ENCODE measurements around the gene ARCN1.

The ARCN1 gene

DNA sequence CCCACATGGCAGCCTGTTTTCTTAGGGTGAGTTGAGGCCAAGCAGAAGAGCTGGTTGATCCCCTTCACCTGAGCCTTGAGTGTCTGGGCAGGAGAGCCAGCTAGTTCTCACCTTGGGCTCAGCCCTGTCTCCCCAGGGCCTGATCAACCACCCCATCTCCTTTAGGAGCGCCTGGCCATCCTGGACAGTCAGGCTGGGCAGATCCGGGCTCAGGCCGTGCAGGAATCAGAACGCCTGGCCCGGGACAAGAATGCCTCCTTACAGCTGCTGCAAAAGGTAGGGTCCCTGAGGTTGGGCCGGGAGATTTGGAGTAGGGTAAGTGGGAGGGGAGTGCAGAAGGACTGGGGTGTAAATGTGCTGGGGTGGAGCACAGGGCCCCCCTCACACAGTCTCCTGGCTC lies 66.5 kb downstream of the ARCN1 start:
- no peak for DNase-seq (ENCODE audit: low read depth in 2 of 2)

DNA sequence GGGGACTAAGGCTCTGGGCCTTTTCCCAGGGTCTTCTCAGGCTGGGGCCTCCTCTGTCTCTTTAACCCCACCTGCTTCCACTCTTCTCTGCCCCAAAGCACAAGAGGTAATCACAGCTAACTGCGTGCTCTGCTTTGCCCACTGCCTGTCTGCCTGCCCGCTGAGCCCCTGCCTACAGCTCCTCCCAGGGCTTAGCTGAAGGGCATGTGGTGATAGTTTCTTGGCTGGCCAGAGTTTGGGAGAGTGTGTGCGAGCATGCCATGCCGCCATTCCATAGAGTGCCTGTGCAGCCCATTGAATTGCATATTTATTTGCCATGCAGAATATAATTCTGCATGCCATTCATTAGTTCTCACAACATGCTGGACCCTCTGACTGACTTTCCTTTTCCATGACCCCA lies 67.7 kb downstream of the ARCN1 start:
- DNase-seq (ENCODE audit: low read depth in 2 of 2), result no peak

DNA sequence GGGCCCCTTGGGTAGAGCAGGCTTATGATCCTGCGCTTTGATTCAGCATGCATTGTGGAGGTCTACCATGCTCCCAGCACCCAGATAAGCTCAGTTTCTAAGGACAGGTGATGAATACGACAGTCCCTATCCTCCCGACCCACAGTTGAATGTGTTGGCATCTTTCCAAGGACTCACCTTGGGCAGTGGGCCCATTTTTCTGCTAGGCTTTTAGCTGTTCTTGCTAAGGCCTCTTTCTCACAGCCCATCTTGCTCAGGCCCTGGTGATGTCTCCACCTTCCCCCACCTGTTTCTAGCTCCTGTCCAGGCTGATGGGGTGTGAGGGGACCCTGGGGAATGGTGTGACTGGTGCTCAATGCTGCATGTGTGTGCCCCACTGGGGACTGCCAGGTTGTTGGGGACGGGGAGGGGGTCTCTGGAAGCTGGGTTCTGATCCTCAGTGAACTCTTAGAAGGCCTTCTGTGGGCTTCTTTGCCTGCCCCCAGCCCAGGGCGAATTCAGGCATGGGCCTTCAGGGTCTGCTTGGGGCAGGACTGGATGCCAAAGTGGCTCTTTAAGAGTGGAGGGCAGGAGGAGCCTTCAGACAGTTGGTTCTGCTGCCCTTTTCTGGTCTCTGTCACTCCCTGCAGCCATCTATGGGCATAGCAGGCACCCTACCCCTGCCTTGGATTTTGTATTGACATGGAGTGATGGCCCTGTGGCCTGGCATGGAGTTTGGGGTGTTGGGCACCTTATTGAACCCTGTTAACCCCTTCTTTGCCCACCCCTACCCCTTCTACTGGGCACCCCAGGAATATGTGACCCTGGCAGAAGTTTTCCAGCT lies 68.3 kb downstream of the ARCN1 start:
- no peak for DNase-seq (ENCODE audit: low read depth in 2 of 2)

DNA sequence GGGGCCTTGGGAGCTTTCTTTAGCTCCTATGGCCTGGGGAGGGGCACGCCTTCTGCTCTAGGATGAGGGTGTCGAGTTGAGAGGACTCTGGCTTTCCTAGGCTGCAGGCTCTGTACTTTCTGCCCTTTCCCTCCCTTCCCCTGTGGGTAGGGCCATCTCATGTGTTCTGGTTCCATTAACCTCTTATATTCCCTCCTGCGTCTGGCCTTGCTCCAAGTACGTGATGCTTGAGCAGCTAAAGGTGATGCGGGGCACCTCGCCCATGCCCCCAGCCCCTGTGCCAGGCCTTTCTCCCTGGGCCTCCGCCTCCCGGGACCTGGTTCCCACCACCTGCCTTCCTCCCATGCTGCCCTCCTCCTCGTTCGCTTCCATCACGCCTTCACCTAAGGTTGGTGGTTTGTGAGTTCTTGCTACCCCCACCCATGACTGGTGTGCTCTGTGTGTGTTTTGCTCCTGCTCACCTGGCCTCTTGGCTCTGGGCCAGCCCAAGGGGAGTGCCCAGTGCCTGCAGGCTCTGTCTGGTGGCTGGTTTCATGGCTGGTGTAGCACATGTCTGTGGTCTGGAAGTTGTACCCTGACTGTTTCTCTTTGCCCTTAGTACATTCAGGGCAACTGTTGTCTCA lies 69.3 kb downstream of the ARCN1 start:
- DNase-seq (ENCODE audit: low read depth in 2 of 2), result no peak

DNA sequence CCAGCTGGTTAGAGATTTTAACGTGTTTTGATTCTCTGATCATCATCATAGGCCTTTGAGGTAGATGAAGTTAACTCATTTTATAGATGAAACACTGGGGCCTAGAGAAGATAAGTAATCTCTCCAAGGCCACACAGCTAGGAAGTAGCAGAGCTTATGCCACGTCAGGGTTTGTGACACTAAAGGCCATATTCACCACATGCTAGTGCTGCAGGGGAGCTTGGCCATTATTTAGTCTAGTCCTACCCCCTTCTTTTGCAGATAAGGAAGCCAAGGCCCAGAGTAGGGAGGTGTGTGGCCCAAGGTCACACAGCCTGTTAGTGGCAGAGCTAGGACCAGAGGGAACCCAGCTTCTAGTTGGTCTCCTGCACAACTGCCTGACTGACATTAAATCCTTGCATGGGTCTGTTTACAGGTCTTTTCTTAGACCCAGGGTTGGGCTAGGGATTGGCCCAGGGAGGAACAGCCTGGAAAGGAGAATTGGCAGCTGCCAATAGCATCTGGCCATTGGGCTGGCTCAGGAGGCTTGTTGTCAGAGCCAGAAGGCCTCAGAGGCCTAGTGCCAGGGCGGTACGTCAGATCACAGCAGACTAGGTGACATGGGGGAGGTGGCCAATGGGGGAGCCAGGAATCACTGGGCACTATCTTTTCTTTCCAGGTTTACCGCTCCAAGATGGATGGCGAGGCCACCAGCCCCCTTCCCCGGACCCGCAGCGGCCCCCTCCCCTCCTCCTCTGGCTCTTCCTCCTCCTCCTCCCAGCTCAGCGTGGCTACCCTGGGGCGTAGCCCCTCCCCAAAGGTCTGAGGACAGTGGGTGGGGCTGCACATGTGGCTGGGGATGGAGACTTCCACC lies 71.2 kb downstream of the ARCN1 start:
- no peak for DNase-seq (ENCODE audit: low read depth in 2 of 2)

DNA sequence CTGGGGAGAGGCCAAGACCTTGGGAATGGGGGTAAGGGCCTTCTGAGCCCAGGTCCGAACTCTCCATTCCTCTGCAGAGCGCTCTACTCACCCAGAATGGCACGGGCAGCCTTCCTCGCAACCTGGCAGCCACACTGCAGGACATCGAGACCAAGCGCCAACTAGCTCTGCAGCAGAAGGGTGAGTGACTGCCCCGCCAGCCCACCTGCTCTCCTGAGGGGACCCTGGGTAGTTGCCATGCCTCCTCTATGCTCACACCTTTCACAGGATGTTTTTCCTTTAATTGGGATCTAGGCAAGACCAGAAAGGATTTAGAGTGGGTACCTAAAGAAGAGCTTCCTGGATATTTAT lies 71.8 kb downstream of the ARCN1 start:
- no peak for DNase-seq (ENCODE audit: low read depth in 2 of 2)

DNA sequence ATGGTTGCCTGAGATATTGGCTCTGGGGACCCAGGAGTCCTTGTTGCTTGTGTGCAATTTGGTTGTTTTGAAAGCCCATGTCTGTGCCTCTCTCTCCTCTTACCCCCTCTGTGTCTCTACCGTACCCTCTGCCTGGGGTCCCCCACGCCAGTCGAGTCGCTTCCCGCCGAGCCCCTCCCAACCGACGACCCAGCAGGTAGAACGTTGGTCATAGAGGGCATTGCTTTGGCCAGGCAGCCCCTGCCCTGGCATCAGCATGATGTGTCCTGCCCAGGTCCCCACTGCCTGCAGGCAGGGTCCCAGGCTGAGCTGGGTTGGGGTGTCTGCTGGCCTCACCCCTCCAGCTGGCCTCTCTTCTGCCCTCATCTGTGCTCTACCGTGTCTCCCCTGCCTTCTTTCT lies 72.3 kb downstream of the ARCN1 start:
- no peak for DNase-seq (ENCODE audit: low read depth in 2 of 2)

DNA sequence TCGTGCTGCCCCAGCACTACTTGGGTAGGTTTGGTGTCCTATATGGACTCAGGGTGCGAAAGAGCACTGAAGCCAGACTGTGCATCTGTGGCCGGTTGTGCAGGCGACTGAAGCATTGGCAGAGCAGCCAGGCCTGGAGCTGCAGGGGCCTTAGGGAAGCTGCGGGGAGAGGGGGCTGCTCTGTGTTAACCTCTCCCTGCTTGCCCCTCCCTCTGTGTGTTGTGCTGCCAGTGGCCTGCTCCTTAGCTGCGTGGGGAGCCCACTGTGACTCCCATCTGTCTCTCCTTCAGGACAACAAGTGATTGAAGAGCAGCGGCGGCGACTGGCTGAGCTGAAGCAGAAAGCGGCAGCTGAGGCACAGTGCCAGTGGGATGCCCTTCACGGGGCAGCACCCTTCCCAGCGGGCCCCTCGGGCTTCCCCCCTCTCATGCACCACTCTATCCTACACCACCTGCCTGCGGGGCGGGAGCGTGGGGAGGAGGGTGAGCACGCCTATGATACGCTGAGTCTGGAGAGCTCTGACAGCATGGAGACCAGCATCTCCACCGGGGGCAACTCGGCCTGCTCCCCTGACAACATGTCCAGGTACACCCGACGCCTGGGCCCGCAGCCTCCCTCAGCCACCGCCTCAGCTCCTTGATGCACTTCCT lies 73.0 kb downstream of the ARCN1 start:
- DNase-seq (ENCODE audit: low read depth in 2 of 2), result no peak

DNA sequence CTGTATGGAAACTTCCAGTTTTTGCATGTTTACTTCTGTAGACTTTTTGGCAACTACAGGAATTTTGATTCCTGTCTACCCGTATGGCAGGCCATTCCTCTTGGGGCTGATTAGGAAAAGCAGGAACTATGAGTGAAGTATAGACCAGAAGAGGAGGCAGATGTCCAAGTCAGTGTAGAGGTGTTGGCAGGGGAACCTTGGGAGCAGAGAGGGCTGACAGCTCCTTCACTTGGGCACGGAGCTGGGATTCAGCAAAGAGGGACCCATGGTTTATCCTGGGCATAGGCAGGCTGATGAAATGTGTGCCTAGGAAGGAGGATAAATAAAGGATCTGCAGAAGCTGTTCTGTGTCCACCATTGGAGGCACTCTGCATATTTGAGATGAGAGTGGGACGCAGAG lies 74.2 kb downstream of the ARCN1 start:
- DNase-seq (ENCODE audit: low read depth in 2 of 2), result no peak

DNA sequence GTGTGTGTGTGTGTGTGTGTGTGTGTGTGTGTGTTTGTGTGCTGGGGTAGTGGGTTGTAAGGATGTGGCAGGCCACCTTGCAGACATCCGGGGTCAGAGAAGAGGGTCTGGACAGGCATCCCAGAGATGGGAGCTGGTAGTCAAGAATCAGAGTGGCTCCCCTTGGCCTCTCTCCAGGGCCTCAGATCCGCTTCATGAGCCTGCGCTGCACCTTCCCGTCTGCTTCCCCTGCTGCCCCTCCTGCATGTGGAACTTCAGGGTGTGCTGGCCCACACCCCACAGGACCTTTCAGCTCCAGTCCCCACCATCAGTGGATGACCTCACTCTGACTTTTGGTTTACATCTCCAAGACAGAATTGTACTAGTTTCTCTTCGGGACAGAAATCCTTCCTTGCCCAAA lies 76.1 kb downstream of the ARCN1 start:
- DNase-seq (ENCODE audit: low read depth in 2 of 2), result no peak

DNA sequence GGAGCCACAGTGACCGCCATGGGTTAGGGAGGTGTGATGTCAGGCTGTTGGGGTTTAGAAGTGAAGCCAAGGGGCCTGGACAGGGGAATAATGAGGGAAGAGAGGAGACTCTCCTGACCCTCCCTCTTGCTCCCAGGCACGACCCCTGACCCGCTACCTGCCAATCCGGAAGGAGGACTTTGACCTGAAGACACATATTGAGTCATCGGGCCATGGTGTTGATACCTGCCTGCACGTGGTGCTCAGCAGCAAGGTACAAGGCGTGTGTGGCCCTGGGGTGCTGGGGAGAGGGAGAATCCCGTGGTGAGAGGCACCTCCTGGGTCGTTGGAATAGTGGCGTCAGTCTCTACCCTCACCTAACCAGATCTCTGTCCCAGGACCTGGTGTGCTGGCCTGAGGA lies 77.7 kb downstream of the ARCN1 start:
- DNase-seq (ENCODE audit: low read depth in 2 of 2), result no peak

DNA sequence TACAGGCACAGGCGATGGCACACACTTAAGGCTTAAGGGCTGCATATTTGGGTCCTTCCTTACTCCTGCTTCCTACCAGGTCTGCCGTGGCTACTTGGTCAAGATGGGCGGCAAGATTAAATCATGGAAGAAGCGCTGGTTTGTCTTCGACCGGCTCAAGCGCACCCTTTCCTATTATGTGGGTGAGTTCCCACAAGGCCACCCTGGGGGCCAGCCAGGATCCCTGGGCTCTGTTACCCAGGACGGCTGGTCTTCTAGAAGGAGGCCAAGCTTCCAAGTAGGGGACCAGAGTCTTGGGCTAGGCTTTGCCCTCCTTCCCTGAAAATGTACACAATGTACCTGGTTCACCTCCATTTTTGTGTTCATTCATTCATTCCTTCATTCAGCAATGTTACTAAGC lies 78.2 kb downstream of the ARCN1 start:
- no peak for DNase-seq (ENCODE audit: low read depth in 2 of 2)

DNA sequence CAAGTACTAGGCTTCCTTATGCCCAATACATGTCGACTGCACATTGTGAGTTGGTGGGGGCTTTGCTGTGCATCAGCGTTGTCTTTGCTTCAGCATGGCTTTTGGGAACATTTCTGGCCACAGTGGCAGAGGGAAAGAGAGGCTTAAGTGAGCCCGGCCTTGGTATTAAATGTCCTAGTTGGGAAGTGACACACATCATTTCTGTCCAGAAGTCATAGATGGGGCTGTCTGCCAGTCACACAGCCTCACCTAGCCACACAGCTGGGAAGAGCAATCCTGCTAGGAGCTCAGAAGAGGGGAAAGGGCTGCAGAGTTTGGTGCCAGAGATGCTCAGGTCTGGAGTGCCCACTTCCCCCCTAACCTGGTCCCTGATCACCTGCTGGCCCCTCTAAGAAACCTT lies 79.6 kb downstream of the ARCN1 start:
- DNase-seq (ENCODE audit: low read depth in 2 of 2), result no peak
